CD4-positive, alpha-beta T cell treated with Interleukin-12 subunit alpha and Interleukin-12 subunit beta, for 1 hour (primary cell): Measurements from ENCODE around the gene CLCN7.
A peak's percentile ranks its signal among the peaks of the same experiment; 100 is the strongest.

Experiments used
- DNase-seq: peaks from one replicate; pipeline ENCODE4 v3.0.0-alpha.2; 2020

Gene CLCN7

DNA sequence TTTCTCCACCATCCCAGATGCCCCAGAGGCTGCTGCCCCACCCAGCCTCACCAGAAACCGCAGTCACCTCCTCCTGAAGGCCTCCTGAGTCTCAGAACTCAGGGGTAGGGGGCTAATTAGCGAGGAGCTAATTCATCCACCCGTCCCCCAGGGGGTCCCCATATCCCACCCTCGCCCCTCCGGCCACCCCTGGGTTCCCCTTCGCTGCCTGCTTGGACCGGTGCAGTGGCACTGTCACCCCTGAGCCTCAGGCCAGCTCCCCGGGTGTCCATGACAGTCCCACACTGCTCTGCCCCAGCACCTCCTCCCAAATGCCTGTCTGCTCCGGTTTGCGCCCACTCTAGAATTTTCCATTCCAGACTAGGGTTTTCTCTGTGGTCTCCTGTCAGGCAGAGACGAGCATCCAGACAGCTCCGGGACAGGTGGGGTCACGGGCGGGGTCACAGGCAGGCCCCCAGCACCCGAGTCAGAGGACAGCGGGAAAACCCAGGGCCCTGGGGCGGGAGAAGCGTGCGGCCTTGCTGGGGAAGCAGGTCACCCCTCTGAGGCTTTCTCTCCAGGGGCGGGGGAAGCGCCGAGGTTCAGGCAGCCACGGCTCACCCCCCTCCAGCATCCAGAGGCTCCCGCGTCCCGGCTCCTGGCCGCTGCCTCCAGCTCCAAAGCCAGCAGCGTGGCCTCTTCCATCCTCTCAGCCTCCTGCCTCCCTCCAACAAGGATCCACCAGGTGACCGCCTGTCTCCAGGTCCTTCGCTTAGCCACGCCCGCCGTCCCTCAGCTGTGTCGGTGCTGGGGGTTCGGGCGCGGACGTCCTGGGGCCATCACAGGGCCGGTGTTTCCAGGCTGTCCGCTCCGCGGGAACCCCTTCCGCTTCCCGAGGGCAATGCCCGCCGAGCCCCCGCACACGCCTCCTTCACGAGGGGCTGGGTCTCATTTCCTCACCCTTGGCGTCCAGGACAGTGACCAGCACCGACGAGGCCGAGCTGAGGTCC lies 47.1 kb downstream of the CLCN7 start:
- DNase-seq: no peak

DNA sequence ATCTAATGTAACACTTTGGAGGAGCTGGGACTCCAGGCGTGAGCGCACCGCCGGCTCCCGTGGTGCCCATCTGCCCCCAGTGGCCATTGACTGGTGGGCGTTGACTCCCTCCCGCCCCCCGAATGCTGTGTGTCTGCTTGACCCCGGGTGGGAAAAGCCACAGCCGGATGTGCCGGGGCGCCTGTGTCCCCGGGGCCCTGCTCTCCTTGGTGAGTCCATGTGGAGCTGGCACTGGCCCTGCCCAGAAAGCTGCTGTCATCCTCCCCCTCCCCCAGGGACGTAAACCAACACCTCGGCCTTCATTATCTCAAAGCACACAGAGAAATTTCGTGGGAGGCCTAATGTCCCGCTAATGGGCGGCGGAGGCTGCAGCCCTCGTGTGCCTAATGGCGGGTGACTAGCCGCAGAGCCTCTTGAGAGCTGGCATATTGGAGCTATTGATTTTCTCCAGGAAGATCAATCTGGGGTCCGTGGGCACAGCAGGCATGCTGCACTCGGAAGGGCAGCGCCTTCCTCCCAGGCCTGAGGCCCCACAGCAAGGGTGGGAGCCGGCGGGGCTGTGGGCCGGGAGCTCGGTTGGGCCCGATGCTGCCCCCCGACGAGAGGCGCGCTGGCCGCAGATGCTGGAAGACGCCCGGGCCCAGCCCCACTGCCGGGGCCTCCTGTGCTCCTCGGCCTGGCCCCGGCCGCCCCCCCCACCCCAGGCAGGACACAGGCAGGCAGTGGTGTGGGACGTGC lies 47.9 kb downstream of the CLCN7 start:
- DNase-seq: no peak

DNA sequence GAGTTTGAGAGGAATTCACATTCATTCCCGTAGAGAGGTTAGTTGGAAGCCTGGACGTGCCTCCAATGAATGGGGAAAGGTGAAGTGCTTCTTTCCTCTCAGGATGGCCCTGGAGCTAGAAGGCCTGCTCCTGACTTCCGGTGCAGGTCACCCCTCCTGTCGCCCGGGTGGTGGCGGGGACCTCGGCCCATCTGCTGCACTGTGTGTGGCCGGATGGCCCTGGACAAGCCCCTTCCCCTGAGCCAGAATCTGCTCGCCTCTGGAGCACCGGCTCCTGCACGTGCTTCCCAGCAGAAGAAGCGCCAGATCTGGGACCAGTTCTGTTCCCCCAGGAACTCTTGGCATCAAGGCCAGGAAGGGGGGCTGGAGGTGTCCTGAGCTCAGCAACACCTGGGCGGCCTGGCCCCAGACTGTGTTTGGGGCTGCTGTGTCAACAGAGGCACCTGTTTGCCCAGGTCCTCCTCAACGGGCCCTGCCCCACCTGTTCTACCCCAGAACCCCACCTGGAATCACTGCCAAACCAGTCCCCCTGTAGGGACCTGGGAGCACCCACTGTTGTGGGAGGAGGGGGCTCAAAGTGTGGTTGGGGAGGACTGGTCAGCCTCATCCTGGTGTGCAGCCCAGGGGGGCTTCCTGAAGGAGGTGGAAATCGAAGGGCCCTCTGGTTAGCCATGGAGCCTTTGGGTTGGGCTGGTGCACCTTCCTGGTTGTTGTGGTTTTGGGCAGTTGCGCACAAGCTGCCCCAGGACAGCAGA lies 49.0 kb downstream of the CLCN7 start:
- no peak for DNase-seq

DNA sequence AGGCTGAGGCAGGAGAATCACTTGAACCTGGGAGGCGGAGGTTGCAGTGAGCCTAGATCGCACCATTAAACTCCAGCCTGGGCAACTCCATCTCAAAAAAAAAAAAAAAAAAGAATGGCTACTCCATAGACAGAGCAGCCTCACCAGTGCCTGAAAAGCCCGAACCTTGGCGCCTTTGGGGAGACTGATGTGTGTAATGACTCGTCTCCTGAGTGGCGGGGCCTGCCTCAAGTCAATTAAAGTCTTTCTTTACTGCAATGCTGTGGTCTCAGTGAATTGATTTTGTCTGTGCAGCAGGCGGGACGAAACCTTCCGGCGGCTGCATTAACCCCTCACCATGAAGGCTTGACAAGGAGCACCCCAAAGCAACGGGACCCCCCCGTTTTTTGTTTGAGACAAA lies 50.8 kb downstream of the CLCN7 start:
- DNase-seq: no peak

DNA sequence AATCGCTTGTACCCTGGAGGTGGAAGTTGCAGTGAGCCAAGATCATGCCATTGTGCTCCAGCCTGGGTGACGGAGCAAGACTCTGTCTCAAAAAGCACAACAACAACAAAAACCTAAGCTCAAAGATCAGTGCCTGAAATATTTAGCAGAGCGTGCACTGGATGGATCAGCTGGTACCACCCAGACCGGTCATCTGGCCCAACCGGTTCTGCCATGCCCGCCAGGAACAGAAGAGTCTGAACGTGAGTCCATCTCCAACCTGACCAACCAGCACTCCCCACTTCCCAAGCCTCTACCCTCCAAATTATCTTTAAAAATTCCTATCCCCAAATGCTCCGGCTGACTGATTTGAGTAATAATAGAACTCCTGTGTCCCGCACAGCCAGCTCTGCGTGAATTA lies 52.8 kb downstream of the CLCN7 start:
- no peak for DNase-seq

DNA sequence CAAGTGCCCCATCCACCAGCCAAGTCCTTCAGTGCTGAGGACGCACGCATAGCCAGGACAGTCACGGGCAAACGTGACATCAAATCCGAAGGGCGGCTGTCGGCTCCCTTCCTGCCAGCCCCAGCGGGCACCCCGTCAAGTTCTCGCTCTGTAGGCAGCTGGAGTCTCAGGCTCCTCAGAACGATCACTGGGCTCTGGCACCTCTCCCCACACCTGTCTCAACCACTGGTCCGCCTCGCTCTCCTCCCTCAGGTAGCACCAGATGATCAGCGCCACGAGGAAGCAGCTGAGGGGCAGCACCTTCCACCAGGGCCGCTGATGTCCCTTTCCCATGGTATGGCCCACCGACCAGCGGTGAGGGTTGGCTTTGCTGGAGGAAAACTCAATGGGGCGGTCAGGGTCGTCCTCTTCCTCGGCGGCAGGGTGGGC lies 54.7 kb downstream of the CLCN7 start:
- DNase-seq: peak; percentile 10

DNA sequence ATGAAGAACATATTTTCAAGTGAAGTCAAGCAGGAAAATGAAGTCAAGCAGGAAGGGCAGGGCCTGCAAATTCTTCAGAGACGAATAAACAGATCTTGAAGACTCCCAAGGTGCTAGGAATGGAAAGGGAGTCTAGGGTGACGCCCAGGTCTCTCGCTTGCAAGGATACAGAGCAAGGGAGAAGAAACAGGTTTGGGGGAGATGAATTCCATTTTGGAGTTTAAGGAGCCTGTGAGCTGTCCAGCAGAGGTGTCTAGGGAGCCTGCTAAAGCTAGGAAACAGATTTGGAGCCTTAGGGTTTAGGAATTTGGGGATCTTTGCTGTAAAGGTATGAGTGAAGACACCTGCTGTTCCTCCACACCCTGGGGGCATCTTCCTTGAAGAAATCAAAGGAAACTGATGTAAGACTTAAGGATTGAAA lies 58.3 kb downstream of the CLCN7 start:
- no peak for DNase-seq

DNA sequence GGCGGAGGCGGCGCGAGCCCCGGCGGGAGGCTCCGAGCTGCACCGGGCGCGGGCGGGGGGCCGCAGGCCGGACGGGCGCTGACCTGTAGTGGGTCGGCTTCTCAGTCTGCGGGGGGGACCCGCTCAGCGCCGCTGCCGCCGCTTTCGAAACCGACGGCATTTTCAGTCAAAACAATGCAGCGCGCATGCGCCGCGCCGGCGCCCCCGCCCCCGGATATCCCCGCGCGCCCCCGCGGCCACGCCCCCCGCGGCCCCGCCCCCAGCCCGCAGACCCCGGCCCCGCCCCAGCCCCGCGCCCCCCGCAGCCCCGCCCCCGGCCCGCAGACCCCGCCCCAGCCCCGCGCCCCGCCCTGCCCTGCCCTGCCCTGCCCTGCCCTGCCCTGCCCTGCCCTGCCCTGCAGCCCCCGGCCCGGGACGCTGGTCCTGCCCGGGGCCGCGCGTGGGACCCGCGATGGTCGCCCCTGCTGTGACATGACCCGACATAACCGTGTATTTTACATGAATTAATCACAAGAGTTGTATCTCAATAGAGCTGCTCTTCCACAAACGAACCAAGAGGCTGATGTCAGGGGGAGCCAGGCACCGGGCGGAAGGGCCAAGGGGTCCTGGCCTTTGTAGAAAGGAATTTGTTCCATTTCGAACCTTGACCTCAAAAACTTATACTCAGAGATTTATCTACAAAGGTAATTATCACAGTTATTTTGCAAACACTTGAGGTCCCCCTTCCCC lies 60.1 kb downstream of the CLCN7 start, which contains the start of gene UNKL:
TSS of gene UNKL (minus strand) at position 173 of the 729 bp plus-strand sequence. CDS start at position 160, 13 bp downstream.
- peak; percentile 89 for DNase-seq

DNA sequence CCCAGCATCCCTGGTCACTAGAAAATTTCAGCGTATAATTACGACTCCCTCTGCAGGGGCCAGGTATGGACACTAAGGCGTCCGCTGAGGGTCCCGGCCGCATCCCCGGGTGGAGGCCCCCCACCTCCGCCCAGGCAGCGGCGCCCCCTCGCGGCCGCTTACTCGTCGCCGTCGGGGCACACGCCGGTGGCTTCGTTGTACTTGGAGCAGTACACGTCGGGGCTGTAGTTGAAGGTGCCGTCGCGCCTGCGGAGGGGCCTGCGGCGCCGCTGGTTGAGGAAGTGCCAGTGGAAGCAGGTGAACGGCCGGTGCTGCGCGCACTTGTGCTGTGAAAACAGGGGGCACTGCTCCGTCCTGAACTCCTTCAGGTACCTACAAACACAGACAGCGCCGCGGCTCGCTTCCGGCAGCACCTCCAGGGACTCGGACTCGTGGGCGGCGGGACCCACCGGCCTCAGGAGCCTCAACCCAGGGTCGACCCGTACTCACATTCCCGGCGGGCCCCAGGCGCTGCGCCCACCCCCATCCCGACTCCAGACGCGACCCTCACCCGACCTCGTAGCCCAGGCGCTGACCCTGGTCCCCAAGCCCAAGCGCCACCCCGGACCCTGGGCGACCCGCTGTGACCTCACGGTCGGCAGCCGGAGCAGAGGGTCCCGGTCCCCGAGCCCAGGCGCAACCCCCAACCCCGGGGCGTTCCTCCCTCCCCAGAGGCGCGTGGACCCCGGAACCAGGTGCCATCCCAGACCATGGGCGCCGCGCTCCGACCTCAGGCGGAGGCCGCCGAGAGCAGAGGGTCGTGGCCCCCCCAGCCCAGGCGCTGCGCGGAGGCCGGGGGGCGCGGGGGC lies 60.9 kb downstream of the CLCN7 start:
- peak; percentile 72 for DNase-seq

DNA sequence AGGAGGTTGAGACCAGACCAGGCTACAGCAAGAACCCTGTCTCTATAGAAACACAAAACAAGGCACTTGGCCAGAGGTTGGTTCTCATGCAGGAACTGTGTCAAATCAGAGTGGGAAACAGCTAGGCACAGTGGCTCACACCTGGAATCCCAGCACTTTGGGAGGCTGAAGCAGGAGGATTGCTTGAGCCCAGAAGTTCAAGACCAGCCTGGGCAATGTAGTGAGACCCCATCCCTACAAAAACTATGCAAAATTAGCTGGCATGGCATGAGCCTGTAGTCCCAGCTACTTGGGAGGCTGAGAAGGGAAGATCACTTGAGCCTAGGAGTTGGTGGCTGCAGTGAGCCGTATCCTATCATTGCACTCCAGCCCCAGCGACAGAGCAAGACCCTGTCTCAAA lies 62.0 kb downstream of the CLCN7 start:
- DNase-seq: no peak

DNA sequence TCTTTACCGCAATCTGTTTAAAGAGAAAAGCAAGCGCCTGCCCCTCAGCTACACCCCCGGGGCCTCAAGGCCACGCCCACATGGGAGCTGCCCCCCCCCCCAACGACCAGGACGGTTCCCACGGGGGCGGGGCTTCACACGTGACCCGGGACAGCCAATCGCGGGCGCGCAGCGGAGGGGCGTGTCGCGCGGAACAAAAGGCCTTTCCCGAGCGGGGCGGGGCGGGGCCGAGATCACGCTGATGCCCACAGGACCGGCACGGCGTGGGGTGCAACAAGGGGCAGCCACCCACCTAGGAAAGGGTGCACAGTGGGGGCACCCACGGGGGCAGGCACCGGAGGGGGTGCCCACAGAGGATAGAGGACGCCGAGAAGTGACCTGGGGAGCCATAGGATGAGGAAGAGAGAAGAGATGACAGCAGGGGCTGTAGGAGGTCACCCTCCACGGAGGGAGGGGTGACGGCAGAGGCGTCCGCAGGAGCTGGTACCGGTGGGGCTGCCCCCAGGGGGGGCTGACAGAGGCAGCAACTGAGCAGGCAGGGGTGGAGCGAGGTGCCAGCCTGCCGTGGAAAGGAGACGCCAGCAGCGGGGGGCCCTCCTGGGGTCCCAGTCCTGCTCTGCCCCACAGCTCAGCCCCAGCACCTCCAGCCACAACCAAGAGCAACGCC lies 66.5 kb downstream of the CLCN7 start:
- DNase-seq: peak; percentile 97

DNA sequence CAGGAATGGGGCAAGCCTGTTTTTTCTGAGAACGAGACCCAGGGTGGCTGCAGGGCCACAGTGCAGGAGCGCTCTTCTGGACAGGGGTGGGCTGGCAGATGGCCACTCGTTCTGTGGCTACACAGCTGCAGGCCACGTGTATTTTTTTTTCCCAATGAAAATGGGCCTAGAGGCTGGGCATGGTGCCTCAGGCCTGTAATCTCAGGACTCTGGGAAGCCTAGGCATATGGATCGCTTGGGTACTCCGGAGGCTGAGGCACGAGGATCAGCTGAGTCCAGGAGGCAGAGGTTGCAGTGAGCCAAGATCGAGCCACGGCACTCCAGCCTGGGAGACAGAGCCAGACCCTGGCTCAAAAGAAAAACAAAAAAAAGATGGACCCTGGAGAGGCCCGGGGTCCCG lies 67.1 kb downstream of the CLCN7 start:
- no peak for DNase-seq

DNA sequence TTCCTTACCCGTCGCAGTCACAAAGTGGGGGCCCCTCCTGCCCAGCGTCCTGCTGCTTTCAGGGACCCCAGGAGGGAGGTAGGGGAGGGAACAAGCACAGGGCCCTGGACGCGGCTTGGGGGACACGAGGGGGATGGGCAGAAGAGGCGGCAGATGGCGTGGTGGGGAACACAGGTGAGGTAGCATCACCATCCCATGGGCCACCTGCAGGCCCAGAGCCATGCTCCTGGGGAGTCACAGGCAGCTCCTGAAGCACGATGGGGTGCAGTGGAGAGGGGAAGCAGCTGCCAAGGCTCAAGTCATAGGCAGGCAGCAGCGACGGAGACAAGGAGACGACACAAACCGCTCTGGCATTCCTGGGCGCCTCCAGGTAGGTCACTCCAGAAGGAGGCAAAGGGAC lies 71.1 kb downstream of the CLCN7 start:
- DNase-seq: no peak

DNA sequence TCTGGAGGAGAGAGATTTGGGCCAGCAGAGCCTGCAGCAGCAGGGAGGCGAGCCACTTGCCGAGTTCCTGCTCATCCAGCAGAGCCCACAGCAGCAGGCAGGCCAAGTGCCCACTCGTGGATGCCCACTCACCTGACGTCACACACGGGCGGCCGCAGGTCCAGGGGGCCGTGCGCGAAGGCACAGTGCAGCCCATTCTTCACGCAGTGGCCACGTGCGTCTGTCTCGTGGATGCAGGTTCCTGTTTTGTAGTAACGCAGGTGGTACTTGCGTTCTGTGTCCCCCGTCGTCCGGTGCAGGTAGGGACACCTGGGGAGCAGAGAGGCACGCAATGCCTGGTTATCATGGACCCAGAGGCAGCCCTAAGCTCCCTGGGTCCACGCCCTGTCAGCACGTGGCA lies 71.8 kb downstream of the CLCN7 start:
- DNase-seq: no peak

DNA sequence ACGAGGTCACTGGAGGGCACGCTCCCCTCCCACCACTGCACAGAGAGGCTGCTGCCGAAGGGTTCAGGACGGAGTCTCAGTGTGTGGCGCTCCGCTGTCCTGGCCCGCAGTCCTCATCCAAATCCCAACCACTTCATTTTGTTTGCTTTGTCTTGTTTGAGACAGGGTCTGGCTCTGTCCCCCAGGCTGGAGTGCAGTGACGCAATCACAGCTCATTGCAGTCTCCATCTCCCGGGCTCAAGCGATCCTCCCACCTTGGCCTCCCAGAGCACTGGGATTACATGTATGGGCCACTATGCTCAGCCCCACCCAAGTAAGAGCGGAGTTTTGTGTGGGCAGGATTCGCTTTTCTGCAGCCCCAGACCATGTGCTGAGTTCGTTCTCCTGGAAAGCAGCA lies 73.1 kb downstream of the CLCN7 start:
- no peak for DNase-seq

DNA sequence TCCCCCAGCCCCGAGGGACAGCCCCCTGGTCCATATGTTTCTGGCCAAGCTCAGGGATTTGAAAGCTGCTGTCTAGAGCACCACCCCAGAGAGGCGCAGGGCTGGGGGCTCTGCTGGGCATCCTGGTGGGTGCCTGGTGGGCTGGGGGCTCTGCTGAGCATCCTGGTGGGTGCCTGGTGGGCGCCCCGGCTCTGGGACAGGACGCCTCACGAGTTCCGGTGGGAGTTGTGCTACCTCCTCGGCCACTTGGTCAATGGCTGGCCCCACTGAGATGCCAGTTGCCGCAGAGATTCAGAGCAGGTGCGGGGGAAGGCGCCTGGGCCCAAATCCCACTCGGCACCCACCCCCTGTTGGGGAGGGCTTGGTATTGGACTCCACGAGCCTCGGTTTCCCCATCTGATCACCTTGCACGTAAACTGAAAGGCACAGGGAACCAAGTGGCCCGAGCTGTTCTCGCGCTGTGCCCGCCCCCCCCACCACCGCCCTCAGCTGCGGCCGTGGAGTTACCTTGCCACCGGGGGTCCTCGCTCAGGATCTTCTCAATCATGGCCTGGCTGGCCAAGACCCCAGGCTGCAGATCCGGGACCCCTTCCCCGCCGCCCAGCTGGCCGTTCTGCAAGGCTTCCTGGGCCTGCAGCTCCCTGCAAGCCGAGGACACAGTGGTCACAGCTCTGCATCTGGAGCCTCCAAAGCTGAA lies 73.6 kb downstream of the CLCN7 start:
- no peak for DNase-seq

DNA sequence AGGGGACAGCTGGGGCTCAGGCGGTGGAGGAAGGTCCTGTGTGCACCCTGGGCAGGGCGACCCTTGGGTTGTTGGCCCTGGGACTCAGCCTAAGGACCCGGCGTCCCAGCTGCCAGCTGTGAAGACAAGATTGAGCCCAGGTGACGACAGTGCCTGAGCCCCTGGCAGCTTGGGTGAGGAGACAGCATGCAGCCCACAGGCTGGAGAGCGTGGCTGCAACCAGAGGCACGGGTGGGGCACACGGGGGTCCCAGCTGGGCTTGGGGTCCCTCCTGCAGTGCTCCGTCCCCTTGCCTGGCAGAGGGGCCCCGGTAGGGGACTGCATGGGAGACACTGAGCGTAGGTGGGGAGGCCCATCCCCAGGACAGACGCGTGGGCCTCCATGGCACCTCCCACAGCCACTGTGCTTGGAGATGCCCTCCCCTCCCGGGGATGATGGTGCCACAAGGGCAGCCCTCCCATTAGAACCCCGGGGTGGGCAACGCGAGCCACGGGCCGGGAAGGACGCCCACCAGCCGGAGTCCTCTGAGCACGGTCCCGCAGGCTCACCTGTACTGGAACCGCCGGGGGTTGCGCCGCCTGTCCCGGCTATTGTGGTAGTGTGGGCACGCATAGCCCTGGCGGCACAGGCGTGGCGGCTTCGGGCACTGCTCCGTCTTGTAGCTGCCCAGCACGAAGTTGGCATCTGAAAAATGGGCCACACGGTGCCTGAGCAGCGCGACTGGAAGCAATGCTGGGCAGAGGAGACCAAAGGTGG lies 75.8 kb downstream of the CLCN7 start:
- no peak for DNase-seq

DNA sequence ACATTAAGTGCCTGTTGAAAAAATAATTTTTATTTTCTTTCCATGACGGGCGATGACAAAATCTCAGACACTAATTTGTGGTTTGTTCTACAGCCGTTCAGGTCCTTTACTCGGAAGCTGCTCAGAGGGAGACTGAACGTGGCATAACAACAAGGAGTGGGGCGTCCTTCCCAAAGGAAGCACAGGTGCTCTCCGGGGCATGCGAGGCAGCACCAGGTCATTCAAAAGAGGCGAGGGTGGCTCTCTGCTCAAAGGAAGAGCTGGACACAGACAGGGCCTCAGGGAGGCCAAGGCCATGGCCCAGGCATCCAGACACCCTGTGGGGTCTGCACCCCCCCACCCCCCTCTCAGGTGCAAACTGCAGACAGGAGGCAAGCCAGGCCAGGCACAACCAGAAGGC lies 76.5 kb downstream of the CLCN7 start:
- DNase-seq: no peak

DNA sequence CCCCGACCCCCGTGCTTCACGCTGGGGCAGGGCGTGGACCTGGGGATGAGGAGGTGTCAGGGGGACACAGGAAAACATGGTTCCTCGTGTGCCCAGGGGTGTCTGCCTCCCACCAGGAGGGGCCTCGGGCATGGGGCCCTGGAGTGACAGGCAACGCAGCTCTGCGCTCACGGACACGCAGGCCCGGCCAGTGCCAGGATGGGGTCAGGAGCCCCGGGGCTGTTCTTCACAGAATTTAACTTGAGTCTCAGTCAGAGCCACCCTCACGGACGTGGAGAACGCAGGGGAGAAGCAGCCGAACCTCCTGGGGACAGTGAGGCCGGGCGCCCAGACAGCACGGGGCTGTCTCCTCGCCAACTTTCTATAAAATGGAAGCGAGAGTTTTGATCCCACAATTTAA lies 77.0 kb downstream of the CLCN7 start:
- DNase-seq: no peak
